ENCODE data around the gene TANC1. TPM values are rescaled to one million over a fixed set of nuclear protein-coding genes. Genes with fewer than 3 reads are reported as not detected.

Gene TANC1
- total and polyA plus RNA-seq, 2 experiments from 2014 or later = 8.2 to 12.1 TPM

DNA sequence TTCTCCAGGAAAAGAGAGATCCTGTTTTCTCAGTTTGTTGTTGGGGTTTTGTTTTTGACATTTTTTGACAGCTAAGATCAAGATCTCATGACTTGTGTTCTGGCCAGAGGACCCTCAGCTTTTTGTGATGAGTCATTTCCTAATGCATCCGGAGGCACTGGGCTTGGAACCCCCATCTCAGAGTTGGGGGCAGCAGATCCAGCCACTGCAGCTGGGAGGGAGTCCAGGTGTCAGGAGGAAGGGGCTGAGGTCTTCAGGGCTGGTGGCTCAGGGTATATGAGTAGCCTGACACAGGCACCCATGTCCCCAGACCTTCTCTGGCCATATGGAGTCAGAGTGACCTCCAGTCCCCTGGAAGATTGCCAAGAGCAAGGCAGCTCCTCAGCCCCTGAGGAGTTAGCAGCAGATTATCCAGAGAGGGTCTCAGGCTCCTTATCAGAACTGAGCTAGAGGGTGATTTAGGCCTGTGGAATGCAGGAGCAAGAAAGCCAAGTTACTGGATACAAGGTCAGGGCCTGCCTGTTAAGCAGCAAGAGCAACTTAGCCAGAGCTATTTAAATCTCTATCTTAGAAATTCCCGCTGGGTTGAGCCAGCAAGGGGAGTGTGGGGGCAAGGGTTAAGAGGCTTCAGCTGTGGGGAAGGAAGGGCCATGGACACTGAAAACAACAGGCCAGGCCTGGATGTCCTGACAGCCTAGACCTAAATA lies 62.4 kb downstream of the TANC1 start:
- Histone ChIP-seq H3K36me3 (ENCODE audit: low read depth) (no peaks in the 10 kb centered on the region), H4K20me1 (ENCODE audit: insufficient read depth) (no peaks in the 10 kb centered on the region), H3K27ac (peak overlapping the region; percentile 7; the same call in 1 of the 2 replicates), H2AFZ (no peak overlapping the region), H3K27me3 (replicated peaks; ENCODE audit: insufficient read depth) (no peaks in the 10 kb centered on the region), H3K4me2 (ENCODE audit: unreplicated experiment) (peak overlapping the region; percentile 24), H3K9me2 (ENCODE audit: insufficient read depth) (no peaks in the 10 kb centered on the region), H3K4me1 (ENCODE audit: insufficient read depth) (peaks cover 22% of the 10 kb centered on the region), H3K9me3 (ENCODE audit: low read depth) (no peaks in the 10 kb centered on the region), H3K79me2 (ENCODE audit: insufficient read depth) (peaks cover 63% of the 10 kb centered on the region), H3K9ac (no peak overlapping the region), H3K4me3 (no peak overlapping the region), H3F3A (ENCODE audit: insufficient read depth) (peaks cover 14% of the 10 kb centered on the region; the same call in 1 of the 2 replicates)
- in situ Hi-C loops (cut with MboI) = no loop called here
- DNase-seq = peak; percentile 52
- 33 to 36% methylated on average over 2 of the region's 2 CpGs for WGBS, 2 experiments (ENCODE audit: low coverage in 1 of 2, low lambda C conversion rate in 2 of 2, missing lambda C conversion rate in 2 of 2)
- TF ChIP-seq EZH2phosphoT487 (IDR thresholded peaks at IDR 0.05; ENCODE audit: insufficient read depth, low read depth) (no peak), EZH2 (IDR thresholded peaks at IDR 0.05; ENCODE audit: insufficient read depth, poor library complexity, severe bottlenecking) (no peak)

DNA sequence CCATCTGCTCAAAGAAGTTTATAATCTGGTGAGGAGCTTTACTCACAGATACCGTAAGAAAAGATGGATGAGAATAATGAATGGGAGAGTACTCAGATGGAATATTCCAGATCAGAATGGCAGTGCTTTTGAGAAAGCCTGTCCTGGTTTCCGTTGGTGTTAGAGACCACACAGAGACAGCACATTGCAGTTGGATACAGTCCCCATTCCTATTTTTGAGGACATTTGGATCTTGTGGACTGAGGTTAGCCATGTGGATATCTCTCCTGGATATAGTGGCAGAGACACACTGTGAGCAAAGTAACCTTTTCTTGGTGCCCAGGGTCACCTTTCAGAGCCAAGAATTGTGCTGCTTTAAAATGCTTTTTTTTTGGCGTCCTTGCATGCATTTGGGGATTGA lies 63.7 kb downstream of the TANC1 start:
- Histone ChIP-seq H3K9me2 (ENCODE audit: insufficient read depth) (no peaks in the 10 kb centered on the region), H4K20me1 (ENCODE audit: insufficient read depth) (no peaks in the 10 kb centered on the region), H2AFZ (no peak overlapping the region), H3K27me3 (replicated peaks; ENCODE audit: insufficient read depth) (no peaks in the 10 kb centered on the region), H3K9ac (no peak overlapping the region), H3K79me2 (ENCODE audit: insufficient read depth) (peaks cover 66% of the 10 kb centered on the region), H3F3A (ENCODE audit: insufficient read depth) (peaks cover 14% of the 10 kb centered on the region; the same call in 1 of the 2 replicates), H3K36me3 (ENCODE audit: low read depth) (no peaks in the 10 kb centered on the region), H3K4me2 (ENCODE audit: unreplicated experiment) (no peak overlapping the region), H3K4me3 (no peak overlapping the region), H3K4me1 (ENCODE audit: insufficient read depth) (peaks cover 22% of the 10 kb centered on the region), H3K9me3 (ENCODE audit: low read depth) (no peaks in the 10 kb centered on the region), H3K27ac (no peak overlapping the region)
- DNase-seq = no peak
- no peak for TF ChIP-seq EZH2phosphoT487 (IDR thresholded peaks at IDR 0.05; ENCODE audit: insufficient read depth, low read depth)
- no peak for TF ChIP-seq EZH2 (IDR thresholded peaks at IDR 0.05; ENCODE audit: insufficient read depth, poor library complexity, severe bottlenecking)
- in situ Hi-C loops (cut with MboI) = no loop called here
- 76 to 77% methylated on average over 3 of the region's 3 CpGs for WGBS, 2 experiments (ENCODE audit: low coverage in 1 of 2, low lambda C conversion rate in 2 of 2, missing lambda C conversion rate in 2 of 2)

DNA sequence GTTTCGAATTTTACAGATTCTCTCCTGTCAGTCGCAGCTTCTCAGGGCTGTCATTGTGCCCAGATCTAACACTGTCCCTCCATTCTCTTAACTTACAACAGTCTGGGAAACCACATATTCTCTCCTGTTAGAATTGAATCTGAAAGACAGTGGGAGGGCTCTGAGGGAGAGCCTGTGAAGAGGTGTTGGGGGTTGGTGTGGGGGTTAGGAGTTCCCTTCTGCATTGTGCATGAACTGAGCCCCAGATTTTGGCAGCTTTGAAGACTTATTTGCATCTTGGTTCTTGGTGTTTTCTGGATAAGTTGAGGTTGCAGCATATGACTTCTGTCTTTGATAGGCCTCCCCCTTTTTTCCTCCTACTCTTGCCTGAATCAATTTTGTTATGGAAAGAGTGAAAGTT lies 64.1 kb downstream of the TANC1 start:
- peaks cover 67% of the 10 kb centered on the region for H3K79me2 ChIP-seq (ENCODE audit: insufficient read depth)

DNA sequence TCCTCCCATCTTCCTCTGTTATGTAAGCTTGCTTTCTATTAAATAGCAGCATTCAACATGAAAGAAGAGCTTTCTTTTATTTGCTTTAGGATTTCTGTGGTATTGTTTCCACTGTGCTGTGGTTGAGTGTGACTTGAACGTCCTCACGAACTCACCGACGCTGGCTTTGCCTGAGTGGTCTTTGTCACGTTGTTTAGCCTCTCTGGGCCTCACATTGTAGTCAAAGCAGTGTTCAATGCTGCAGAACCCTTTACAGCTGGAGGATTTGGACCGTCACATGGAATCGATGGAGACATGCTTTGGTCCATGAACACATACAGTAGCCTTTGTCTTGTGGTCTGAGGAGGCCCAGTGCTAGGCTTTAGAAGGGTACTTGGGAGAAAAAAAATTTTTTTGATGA lies 66.3 kb downstream of the TANC1 start:
- Histone ChIP-seq H3K4me1 (ENCODE audit: insufficient read depth) (peaks cover 22% of the 10 kb centered on the region), H3K4me3 (no peak overlapping the region), H3K9me3 (ENCODE audit: low read depth) (no peaks in the 10 kb centered on the region), H3K27me3 (replicated peaks; ENCODE audit: insufficient read depth) (no peaks in the 10 kb centered on the region), H3K27ac (no peak overlapping the region), H3K9ac (no peak overlapping the region), H2AFZ (no peak overlapping the region), H3K36me3 (ENCODE audit: low read depth) (no peaks in the 10 kb centered on the region), H3K9me2 (ENCODE audit: insufficient read depth) (no peaks in the 10 kb centered on the region), H4K20me1 (ENCODE audit: insufficient read depth) (no peaks in the 10 kb centered on the region), H3K79me2 (ENCODE audit: insufficient read depth) (peaks cover 70% of the 10 kb centered on the region), H3K4me2 (ENCODE audit: unreplicated experiment) (no peak overlapping the region), H3F3A (ENCODE audit: insufficient read depth) (peaks cover 14% of the 10 kb centered on the region; the same call in 1 of the 2 replicates)
- WGBS, 2 experiments (ENCODE audit: low coverage in 1 of 2, low lambda C conversion rate in 2 of 2, missing lambda C conversion rate in 2 of 2) = 97 to 99% methylated on average over 7 of the region's 7 CpGs
- no peak for DNase-seq
- in situ Hi-C loops (cut with MboI) = no loop called here
- TF ChIP-seq EZH2phosphoT487 (IDR thresholded peaks at IDR 0.05; ENCODE audit: insufficient read depth, low read depth) (no peak), EZH2 (IDR thresholded peaks at IDR 0.05; ENCODE audit: insufficient read depth, poor library complexity, severe bottlenecking) (no peak)

More for the DNA sequence above, 64.1 kb downstream of the TANC1 start:
- H3F3A ChIP-seq (ENCODE audit: insufficient read depth) = peaks cover 14% of the 10 kb centered on the region; the same call in 1 of the 2 replicates
- H3K4me1 ChIP-seq (ENCODE audit: insufficient read depth) = peaks cover 22% of the 10 kb centered on the region
- WGBS, 2 experiments (ENCODE audit: low coverage in 1 of 2, low lambda C conversion rate in 2 of 2, missing lambda C conversion rate in 2 of 2) = 95 to 96% methylated on average over 2 of the region's 2 CpGs
- no peaks in the 10 kb centered on the region for H3K36me3 ChIP-seq (ENCODE audit: low read depth)
- no peak for DNase-seq
- no peak overlapping the region for H3K27ac ChIP-seq
- H3K27me3 ChIP-seq (replicated peaks; ENCODE audit: insufficient read depth) = no peaks in the 10 kb centered on the region
- no peaks in the 10 kb centered on the region for H4K20me1 ChIP-seq (ENCODE audit: insufficient read depth)
- TF ChIP-seq EZH2phosphoT487 (IDR thresholded peaks at IDR 0.05; ENCODE audit: insufficient read depth, low read depth) (no peak), EZH2 (IDR thresholded peaks at IDR 0.05; ENCODE audit: insufficient read depth, poor library complexity, severe bottlenecking) (no peak)
- H3K4me2 ChIP-seq (ENCODE audit: unreplicated experiment) = no peak overlapping the region
- no peak overlapping the region for H3K4me3 ChIP-seq
- no peaks in the 10 kb centered on the region for H3K9me3 ChIP-seq (ENCODE audit: low read depth)
- no peak overlapping the region for H2AFZ ChIP-seq
- no peaks in the 10 kb centered on the region for H3K9me2 ChIP-seq (ENCODE audit: insufficient read depth)
- in situ Hi-C loops (cut with MboI) = no loop called here
- no peak overlapping the region for H3K9ac ChIP-seq

Data from GM23248 (cell line).